NCI-H82 (cell line): ENCODE data around the gene DPP4.
"Not testable (repeated sequence)": the region's sequence is repeated elsewhere in the genome, so short reads cannot be mapped to it uniquely, and the experiment has no call there.

Experiments
- DNase-seq: peaks from one replicate; lab custom pipeline; 2025; lab: John Stamatoyannopoulos, UW

DPP4 gene

GRCh38 chr2:161955211-161955610 is 118.8 kb downstream of the DPP4 start:
- no peak for DNase-seq

GRCh38 chr2:161954103-161954502 is 119.9 kb downstream of the DPP4 start:
- DNase-seq: no peak

- DNase-seq: not testable (repeated sequence)
Measured at GRCh38 chr2:161953367-161953766, 120.6 kb downstream of the DPP4 start.

- no peak for DNase-seq
Measured at GRCh38 chr2:161952783-161953191, 121.2 kb downstream of the DPP4 start.

GRCh38 chr2:161947836-161948235 is 126.2 kb downstream of the DPP4 start:
- DNase-seq: no peak

- DNase-seq: no peak
Measured at GRCh38 chr2:161947406-161947805, 126.6 kb downstream of the DPP4 start.

- DNase-seq: peak; percentile 37
Measured at GRCh38 chr2:161946489-161947107, 127.4 kb downstream of the DPP4 start.

- peak; percentile 34 for DNase-seq
Measured at GRCh38 chr2:161943011-161943410, 131.0 kb downstream of the DPP4 start.
